ENCODE measurements around the gene UBE4B.
A peak's percentile ranks its signal among the peaks of the same experiment; 100 is the strongest.
"Not testable (repeated sequence)": the region's sequence is repeated elsewhere in the genome, so short reads cannot be mapped to it uniquely, and the experiment has no call there.

Gene UBE4B

DNA sequence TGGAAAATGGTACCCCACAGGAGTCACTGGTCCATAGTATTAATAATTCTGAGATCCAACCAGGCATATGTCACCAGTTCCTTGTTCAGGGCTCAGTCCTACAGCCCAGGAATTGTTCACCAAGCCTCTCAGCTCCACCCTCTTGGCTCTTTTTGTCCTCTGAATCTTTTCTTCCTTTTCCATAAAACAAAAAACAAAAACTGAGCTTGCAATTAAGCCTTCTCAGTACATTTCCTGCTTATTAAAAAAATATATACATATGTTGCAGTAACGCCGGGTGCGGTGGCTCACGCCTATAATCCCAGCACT is 154.2 kb downstream of the UBE4B start:
- no peak overlapping the region for H3K4me3 Mint-ChIP-seq
- no peaks in the 10 kb centered on the region for H3K27me3 Mint-ChIP-seq
- H3K27ac Mint-ChIP-seq, result peak overlapping the region in 1 of 2 donors; percentile 77
- H3K4me1 Mint-ChIP-seq, result peaks cover 4% of the 10 kb centered on the region
- ATAC-seq (peak; percentile 68), DNase-seq (no peak)
- no peaks in the 10 kb centered on the region for H3K9me3 Mint-ChIP-seq

DNA sequence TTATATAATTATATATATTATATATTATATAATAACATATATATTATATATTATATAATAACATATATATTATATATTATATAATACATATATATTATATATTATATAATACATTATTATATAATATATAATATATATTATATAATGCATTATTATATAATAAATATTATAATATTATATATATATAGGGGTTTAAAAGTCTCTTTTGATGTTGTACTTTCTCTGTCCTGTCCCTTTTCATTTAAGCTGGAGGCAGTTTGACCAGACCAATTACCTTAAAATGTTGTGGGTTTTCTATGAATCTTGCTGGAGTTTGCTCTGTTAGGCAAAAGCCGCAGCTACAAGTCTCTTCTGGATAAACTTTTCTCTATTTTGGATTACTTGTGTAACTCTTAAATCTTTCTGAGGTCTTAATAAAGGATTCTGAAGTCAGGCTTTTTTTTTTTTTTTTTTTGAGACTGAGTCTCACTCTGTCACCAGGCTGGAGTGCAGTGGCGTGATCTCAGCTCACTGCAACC is 155.4 kb downstream of the UBE4B start:
- Mint-ChIP-seq H3K27me3 (no peaks in the 10 kb centered on the region), H3K27ac (no peak overlapping the region), H3K4me1 (peaks cover 4% of the 10 kb centered on the region), H3K9me3 (no peaks in the 10 kb centered on the region), H3K4me3 (no peak overlapping the region)
- DNase-seq (no peak), ATAC-seq (peak; percentile 43)

- Mint-ChIP-seq H3K4me3 (no peak overlapping the region), H3K27me3 (no peaks in the 10 kb centered on the region), H3K4me1 (peaks cover 4% of the 10 kb centered on the region), H3K27ac (no peak overlapping the region), H3K9me3 (no peaks in the 10 kb centered on the region)
- DNase-seq (no peak), ATAC-seq (peak; percentile 46)
Measured at GRCh38 chr1:10189659-10190058, 156.9 kb downstream of the UBE4B start.

DNA sequence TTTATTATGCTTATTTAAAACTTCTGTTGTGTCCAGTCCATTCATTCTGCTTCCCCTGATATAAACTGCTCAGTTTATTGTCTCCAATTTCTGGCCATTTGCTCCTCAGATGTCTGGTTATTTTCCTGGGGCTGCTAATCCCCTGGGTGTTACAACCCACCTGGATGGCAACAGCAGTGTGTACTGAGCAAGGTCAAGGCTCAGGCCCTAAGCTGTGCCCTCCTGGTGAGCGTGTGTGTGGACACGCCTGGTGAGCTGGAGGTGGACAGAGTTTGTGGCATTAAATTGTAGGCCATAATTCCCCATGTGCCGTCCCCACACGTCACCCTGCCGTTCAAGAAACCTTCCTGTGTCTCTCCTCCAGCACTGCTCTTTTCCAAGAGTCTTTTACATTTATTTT is 159.5 kb downstream of the UBE4B start:
- no peak overlapping the region for H3K27ac Mint-ChIP-seq
- DNase-seq (no peak), ATAC-seq (no peak)
- no peaks in the 10 kb centered on the region for H3K9me3 Mint-ChIP-seq
- no peak overlapping the region for H3K4me3 Mint-ChIP-seq
- no peaks in the 10 kb centered on the region for H3K27me3 Mint-ChIP-seq
- peaks cover 4% of the 10 kb centered on the region for H3K4me1 Mint-ChIP-seq

- H3K9me3 Mint-ChIP-seq, result no peaks in the 10 kb centered on the region
- H3K27me3 Mint-ChIP-seq, result no peaks in the 10 kb centered on the region
- no peak for DNase-seq
- no peak for ATAC-seq
- no peak overlapping the region for H3K27ac Mint-ChIP-seq
- no peak overlapping the region for H3K4me3 Mint-ChIP-seq
- peaks cover 8% of the 10 kb centered on the region for H3K4me1 Mint-ChIP-seq
Measured at GRCh38 chr1:10193288-10193687, 160.5 kb downstream of the UBE4B start.

DNA sequence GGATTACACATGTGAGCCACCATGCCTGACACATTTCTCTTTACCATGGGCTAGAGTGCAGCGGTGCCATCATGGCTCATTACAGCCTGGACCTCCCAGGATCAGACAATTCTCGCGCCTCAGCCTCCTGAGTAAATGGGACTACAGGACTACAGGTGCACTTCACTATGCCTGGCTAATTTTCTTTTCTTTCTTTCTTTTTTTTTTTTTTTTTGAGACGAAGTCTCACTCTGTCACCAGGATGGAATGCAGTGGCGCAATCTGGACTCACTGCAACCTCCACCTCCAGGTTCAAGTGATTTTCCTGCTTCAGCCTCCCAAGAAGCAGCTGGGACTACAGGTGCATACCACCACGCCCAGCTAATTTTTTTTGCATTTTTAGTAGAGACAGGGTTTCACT is 162.8 kb downstream of the UBE4B start:
- Mint-ChIP-seq H3K27me3 (no peaks in the 10 kb centered on the region), H3K27ac (no peak overlapping the region), H3K9me3 (no peaks in the 10 kb centered on the region), H3K4me3 (no peak overlapping the region), H3K4me1 (peaks cover 5% of the 10 kb centered on the region)
- ATAC-seq, result no peak
- no peak for DNase-seq

DNA sequence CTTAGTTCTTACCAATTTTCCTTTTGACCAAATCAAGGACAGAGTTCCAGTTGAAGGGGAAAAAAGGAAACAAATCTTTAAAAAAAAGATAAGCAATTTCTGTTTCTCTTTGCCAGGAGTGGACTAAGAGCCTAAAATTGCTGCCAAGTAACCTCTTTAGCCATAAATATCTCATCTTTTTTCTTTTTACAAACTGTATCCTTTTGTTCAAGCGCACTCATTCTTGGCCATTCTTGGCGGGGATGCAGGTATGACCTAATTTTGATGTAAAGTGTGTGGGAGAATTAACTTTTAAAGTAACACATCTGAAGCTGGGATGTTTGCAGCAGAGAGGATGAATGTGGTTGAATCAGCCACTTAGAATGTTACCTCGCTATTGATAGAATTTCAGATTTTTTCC is 164.2 kb downstream of the UBE4B start:
- H3K27me3 Mint-ChIP-seq, result peaks cover 6% of the 10 kb centered on the region
- H3K4me3 Mint-ChIP-seq, result no peak overlapping the region
- ATAC-seq, result no peak
- DNase-seq, result no peak
- peaks cover 5% of the 10 kb centered on the region for H3K4me1 Mint-ChIP-seq
- H3K27ac Mint-ChIP-seq, result no peak overlapping the region
- H3K9me3 Mint-ChIP-seq, result no peaks in the 10 kb centered on the region

DNA sequence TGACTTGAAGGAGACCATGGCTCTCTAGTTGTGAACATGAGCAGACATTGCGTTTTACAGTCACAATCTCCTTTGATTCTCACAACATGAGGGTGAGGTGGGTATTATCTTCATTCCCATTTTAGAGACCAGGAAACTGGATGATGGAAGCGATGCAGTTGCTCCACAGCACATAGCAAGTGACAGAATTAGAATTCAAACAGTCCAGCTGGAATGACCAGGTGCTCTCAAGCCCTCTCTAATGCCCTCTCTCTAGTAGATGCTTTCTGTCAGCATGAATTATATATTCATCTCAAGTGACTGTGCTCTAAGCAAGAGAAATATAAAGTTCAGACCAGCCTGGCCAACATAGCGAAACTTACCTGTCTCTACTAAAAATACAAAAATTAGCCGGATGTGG is 167.9 kb downstream of the UBE4B start:
- Mint-ChIP-seq H3K4me1 (peaks cover 5% of the 10 kb centered on the region), H3K27me3 (peaks cover 7% of the 10 kb centered on the region), H3K4me3 (no peak overlapping the region), H3K27ac (no peak overlapping the region), H3K9me3 (no peaks in the 10 kb centered on the region)
- ATAC-seq (no peak), DNase-seq (no peak)

DNA sequence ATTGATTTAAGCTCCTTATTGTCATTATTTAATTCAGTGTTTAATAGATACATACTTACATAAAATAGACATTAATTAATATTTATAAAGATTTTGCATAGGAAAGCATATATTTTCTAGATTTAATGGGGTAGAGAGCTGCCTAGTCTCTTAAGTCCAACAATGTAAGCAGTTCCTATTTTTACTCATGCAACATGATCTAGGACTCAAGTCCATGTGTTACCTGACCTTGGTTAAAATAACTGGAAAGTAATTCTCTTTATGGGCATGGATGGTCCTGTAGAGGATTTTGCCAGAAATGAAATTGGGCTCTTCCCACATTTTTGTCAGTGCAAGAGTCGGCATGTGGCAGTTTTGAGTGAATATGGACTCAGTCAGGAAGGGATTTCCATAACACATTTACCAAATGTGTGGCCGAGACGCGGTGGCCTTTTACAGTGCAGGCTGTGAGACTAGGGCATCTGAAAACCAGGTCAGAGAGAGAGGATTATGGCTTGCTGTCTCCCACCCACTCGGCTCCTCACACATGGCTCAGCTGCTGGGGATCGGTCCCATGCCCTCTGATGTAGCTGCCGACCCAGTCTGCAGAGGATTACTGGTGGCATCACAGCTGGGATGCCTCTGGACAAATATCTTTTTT is 171.4 kb downstream of the UBE4B start:
- Mint-ChIP-seq H3K9me3 (no peaks in the 10 kb centered on the region), H3K4me3 (no peak overlapping the region), H3K4me1 (no peaks in the 10 kb centered on the region), H3K27me3 (peaks cover 12% of the 10 kb centered on the region), H3K27ac (no peak overlapping the region)
- no peak for DNase-seq
- ATAC-seq, result no peak

GRCh38 chr1:10205206-10205605 is 172.4 kb downstream of the UBE4B start:
- not testable (repeated sequence) for H3K27ac Mint-ChIP-seq, DNase-seq, H3K4me3 Mint-ChIP-seq, H3K4me1 Mint-ChIP-seq, H3K9me3 Mint-ChIP-seq, ATAC-seq
- peaks cover 12% of the 10 kb centered on the region for H3K27me3 Mint-ChIP-seq

DNA sequence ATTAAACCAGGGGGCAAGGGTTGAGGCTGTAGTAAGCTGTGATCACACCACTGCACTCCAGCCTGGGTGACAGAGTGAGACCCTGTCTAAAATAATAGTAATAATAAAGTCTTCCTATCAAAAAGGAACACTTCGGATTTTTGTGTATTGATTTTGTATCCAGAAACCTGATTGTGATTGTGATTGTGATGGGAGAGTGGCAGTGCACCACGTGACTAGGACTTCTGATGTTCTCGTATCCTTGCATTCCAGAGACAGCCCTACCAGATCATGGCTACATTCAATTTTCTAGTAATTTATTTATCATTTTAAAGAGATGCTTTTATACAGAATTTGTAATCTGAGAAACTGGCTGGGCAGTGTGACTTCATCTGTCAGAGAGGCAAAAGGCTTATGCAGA is 175.1 kb downstream of the UBE4B start:
- Mint-ChIP-seq H3K4me3 (no peak overlapping the region), H3K4me1 (peaks cover 24% of the 10 kb centered on the region), H3K9me3 (no peaks in the 10 kb centered on the region), H3K27me3 (peaks cover 6% of the 10 kb centered on the region), H3K27ac (no peak overlapping the region)
- DNase-seq (no peak), ATAC-seq (no peak)

DNA sequence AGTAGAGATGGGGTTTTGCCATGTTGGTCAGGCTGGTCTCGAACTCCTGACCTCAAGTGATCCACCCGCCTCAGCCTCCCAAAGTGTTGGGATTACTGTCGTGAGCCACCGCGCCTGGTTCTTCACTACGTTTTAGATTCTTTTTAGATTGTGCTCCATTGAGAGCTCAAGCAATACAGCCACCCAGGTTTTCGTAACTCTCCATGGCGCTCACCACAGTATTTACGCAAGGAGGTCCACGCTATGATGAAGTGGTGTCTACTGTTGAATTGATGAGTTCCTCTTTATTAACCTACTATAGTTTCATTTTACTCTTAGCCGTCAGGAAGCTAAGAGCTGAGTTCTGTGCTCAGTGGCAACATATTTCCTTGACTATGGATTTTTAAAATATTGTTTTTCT is 175.8 kb downstream of the UBE4B start:
- DNase-seq, result no peak
- Mint-ChIP-seq H3K9me3 (no peaks in the 10 kb centered on the region), H3K4me3 (no peak overlapping the region), H3K4me1 (peaks cover 26% of the 10 kb centered on the region), H3K27ac (no peak overlapping the region), H3K27me3 (peaks cover 6% of the 10 kb centered on the region)
- no peak for ATAC-seq

DNA sequence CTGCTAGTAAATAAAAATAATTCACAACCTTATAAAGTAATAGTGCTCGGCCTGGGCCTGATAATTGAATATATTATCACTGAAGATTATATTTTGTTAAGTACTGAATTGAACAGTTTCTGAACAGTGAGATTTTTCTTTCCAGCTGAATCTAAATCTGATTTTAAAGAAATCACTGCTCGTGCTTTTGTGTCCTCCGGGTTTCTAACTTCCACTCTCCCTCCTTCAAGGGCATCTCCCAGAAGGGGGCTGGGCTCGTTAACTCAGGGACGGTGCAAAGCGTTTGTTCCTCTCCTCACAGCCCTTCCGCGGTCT is 176.8 kb downstream of the UBE4B start:
- Mint-ChIP-seq H3K4me3 (peak overlapping the region; percentile 91 to 98), H3K9me3 (no peaks in the 10 kb centered on the region), H3K4me1 (peaks cover 29% of the 10 kb centered on the region), H3K27me3 (peaks cover 6% of the 10 kb centered on the region), H3K27ac (peak overlapping the region in 1 of 2 donors; percentile 96)
- DNase-seq, result no peak
- peak; percentile 1 for ATAC-seq

DNA sequence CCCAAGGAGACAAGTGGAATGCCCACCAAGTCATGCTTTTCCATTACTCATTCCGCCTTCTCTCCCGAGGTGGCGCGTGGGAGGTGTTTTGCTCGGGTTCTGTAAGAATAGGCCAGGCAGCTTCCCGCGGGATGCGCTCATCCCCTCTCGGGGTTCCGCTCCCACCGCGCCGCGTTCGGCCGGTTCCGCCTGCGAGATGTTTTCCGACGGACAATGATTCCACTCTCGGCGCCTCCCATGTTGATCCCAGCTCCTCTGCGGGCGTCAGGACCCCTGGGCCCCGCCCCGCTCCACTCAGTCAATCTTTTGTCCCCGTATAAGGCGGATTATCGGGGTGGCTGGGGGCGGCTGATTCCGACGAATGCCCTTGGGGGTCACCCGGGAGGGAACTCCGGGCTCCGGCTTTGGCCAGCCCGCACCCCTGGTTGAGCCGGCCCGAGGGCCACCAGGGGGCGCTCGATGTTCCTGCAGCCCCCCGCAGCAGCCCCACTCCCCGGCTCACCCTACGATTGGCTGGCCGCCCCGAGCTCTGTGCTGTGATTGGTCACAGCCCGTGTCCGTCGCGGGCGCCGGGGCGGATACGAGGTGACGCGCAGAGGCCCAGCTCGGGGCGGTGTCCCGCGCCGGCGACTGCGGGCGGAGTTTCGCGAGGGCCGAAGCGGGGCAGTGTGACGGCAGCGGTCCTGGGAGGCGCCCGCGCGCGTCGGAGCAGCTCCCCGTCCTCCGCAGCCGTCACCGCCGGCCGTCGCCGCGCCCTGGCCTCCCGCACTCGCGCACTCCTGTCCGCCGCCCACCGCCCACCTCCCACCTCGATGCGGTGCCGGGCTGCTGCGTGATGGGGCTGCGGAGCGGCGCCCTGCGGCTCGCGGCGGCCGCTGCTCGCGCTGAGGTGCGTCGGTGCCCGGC is 177.4 kb downstream of the UBE4B start, which contains the start of gene KIF1B:
KIF1B (plus strand) TSS at position 666 of the 906 bp plus-strand sequence. CDS start 21,759 bp downstream, outside the sequence.
- Mint-ChIP-seq H3K4me3 (peak within 1 kb of the TSS; percentile 91 to 98), H3K27ac (peak within 1 kb of the TSS; percentile 90 to 96), H3K4me1 (peaks cover 29% of the 10 kb centered on the region), H3K9me3 (no peaks in the 10 kb centered on the region), H3K27me3 (peaks cover 6% of the 10 kb centered on the region)
- DNase-seq, result peak; percentile 97
- peak; percentile 99 for ATAC-seq

- peak overlapping the region; percentile 76 to 82 for H3K4me3 Mint-ChIP-seq
- ATAC-seq (peak; percentile 6), DNase-seq (peak in 1 of 2 donors; percentile 10)
- no peaks in the 10 kb centered on the region for H3K27me3 Mint-ChIP-seq
- H3K4me1 Mint-ChIP-seq, result peaks cover 37% of the 10 kb centered on the region
- no peaks in the 10 kb centered on the region for H3K9me3 Mint-ChIP-seq
- H3K27ac Mint-ChIP-seq, result peak overlapping the region in 1 of 2 donors; percentile 77
Measured at GRCh38 chr1:10210841-10211804, 178.4 kb downstream of the UBE4B start.
